ENCODE data around the gene SYT4.

Gene SYT4

DNA sequence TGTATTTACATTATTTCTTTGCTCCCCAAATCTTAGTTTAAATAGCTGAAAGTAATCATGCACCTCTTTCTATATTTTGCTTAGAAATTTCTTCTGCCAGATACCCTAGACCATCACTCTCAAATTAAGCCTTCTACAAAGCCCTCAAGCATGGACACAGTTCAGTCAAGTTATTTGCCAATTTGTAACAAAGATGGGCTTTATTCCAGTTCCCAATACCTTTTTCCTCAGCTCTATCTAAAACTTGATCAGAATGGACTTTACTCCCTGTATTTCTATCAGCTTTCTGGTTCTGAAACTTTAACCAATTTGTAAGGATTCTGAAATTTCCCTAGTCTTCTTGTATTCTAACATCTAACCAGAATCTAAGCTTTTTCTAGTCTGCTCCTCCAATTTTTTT is 56.6 kb downstream of the SYT4 start:
- DNase-seq (ENCODE audit: low read depth), result no peak

All from T-helper 22 cell (primary cell).